ENCODE data around the gene TRPM4. TPM values are rescaled to one million over a fixed set of nuclear protein-coding genes. Genes with fewer than 3 reads are reported as not detected.

The TRPM4 gene
- total and polyA plus RNA-seq, 4 donors: 8.1 to 31.2 (median 13.2) TPM

DNA sequence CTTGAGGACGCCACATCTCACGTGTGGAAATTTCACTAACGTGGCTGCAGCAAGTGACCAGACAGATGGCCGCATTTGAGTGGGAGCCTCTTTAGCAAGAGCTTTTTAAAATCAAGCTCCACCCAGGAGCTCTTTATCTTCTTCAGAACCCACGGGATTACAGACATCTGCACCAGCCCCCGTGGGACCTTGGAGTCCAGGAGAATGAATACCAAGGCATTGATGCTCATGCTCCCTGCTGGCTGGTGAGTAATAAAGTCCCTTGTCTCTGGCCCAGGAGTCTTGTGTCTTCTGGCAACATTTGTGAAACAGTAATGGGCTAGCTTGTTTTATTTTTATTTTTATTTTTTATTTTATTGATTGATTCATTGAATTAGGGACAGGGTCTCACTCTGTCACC lies 64.4 kb downstream of the TRPM4 start:
- H3K9ac ChIP-seq (ENCODE audit: low read depth in 1 of 2, low read length in 2 of 2): no peak overlapping the region
- 89% methylated on average over 6 of the region's 6 CpGs for WGBS

More for the DNA sequence above, 64.4 kb downstream of the TRPM4 start:
- H3K27me3 ChIP-seq (ENCODE audit: control insufficient read depth in 4 of 4, insufficient read depth in 4 of 4, low read length in 3 of 4): no peaks in the 10 kb centered on the region
- H3K36me3 ChIP-seq (ENCODE audit: control insufficient read depth in 4 of 4, insufficient read depth in 3 of 4, low read depth in 1 of 4, low read length in 3 of 4): no peaks in the 10 kb centered on the region
- TF ChIP-seq, protein P1, sequence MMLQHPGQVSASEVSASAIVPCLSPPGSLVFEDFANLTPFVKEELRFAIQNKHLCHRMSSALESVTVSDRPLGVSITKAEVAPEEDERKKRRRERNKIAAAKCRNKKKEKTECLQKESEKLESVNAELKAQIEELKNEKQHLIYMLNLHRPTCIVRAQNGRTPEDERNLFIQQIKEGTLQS (IDR thresholded peaks at IDR 0.05): no peak
- no peak for TF ChIP-seq GABPA (IDR thresholded peaks at IDR 0.05 in 1 of 2, conservative IDR thresholded peaks at IDR 0.05 in 1 of 2)
- TF ChIP-seq, protein P2, sequence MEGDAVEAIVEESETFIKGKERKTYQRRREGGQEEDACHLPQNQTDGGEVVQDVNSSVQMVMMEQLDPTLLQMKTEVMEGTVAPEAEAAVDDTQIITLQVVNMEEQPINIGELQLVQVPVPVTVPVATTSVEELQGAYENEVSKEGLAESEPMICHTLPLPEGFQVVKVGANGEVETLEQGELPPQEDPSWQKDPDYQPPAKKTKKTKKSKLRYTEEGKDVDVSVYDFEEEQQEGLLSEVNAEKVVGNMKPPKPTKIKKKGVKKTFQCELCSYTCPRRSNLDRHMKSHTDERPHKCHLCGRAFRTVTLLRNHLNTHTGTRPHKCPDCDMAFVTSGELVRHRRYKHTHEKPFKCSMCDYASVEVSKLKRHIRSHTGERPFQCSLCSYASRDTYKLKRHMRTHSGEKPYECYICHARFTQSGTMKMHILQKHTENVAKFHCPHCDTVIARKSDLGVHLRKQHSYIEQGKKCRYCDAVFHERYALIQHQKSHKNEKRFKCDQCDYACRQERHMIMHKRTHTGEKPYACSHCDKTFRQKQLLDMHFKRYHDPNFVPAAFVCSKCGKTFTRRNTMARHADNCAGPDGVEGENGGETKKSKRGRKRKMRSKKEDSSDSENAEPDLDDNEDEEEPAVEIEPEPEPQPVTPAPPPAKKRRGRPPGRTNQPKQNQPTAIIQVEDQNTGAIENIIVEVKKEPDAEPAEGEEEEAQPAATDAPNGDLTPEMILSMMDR (IDR thresholded peaks at IDR 0.05; ENCODE audit: low read depth, low read length, missing input control): no peak
- TF ChIP-seq REST (IDR thresholded peaks at IDR 0.05): no peak
- no peak for TF ChIP-seq HNF4A (conservative IDR thresholded peaks at IDR 0.05)
- TF ChIP-seq FOXA1 (IDR thresholded peaks at IDR 0.05): no peak
- TF ChIP-seq YY1 (IDR thresholded peaks at IDR 0.05): no peak
- no peak for TF ChIP-seq FOXA2 (IDR thresholded peaks at IDR 0.05)
- TF ChIP-seq ZBTB33 (IDR thresholded peaks at IDR 0.05): no peak
- no peak for TF ChIP-seq JUND (IDR thresholded peaks at IDR 0.05)
- no peak for TF ChIP-seq EGR1 (IDR thresholded peaks at IDR 0.05; ENCODE audit: low read depth in 2 of 2)
- TF ChIP-seq, protein P3, sequence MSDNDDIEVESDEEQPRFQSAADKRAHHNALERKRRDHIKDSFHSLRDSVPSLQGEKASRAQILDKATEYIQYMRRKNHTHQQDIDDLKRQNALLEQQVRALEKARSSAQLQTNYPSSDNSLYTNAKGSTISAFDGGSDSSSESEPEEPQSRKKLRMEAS (IDR thresholded peaks at IDR 0.05): no peak
- TF ChIP-seq RXRA (IDR thresholded peaks at IDR 0.05): no peak
- TF ChIP-seq SP1 (IDR thresholded peaks at IDR 0.05): no peak
- no peak for TF ChIP-seq NR2F2 (IDR thresholded peaks at IDR 0.05)
- TF ChIP-seq RAD21 (IDR thresholded peaks at IDR 0.05): no peak
- peaks cover 0 to 2% (median 0%) of the 10 kb centered on the region in 4 donors for H3K4me1 ChIP-seq (ENCODE audit: control insufficient read depth in 4 of 4, insufficient read depth in 4 of 4, low read length in 3 of 4)
- no peak overlapping the region for H3K4me3 ChIP-seq (ENCODE audit: low read depth in 1 of 3, low read length in 3 of 3)
- no peaks in the 10 kb centered on the region for H3K9me3 ChIP-seq (ENCODE audit: control insufficient read depth in 4 of 4, low read length in 3 of 4)
- no peak for DNase-seq (ENCODE audit: low spot score)
- H3K27ac ChIP-seq (ENCODE audit: low read depth in 1 of 2, low read length in 2 of 2): no peak overlapping the region

Data from liver (tissue), 9 donors.